Activated B cell treated with CpG ODN at 0.5 μM for 24 hours (primary cell): ENCODE results near the gene PCBP1. TPM values are rescaled to one million over a fixed set of nuclear protein-coding genes. Genes with fewer than 3 reads are reported as not detected.
"Not testable (repeated sequence)": the region's sequence is repeated elsewhere in the genome, so short reads cannot be mapped to it uniquely, and the experiment has no call there.

Source experiments
- ATAC-seq: fragments of 200-7000 bp; cut with Tn5 transposase; one replicate; pipeline ENCODE4 v1.10.0; 2021; ENCODE audit warnings: low read depth, mild to moderate bottlenecking, moderate library complexity
- CTCF ChIA-PET: fragments of 350-600 bp; sonication (Branson Sonifier 250); formaldehyde crosslinking; loops from one replicate; lab custom pipeline; 2021; ENCODE audit warnings: antibody characterized with exemption; lab: Charles Lee
- POLR2A ChIA-PET: fragments of 350-600 bp; sonication (Branson Sonifier 250); formaldehyde crosslinking; loops from one replicate; lab custom pipeline; 2021; ENCODE audit warnings: antibody characterized with exemption; lab: Charles Lee
- DNase-seq: peaks from one replicate; pipeline ENCODE4 v3.0.0; 2022
- H3K27ac Mint-ChIP-seq: one replicate; pipeline ENCODE4 v1.8.0; 2020; ENCODE audit warnings: mixed read lengths
- H3K27me3 Mint-ChIP-seq: one replicate; pipeline ENCODE4 v1.8.0; 2021; ENCODE audit warnings: mixed read lengths
- H3K36me3 Mint-ChIP-seq: one replicate; pipeline ENCODE4 v1.8.0; 2021; ENCODE audit warnings: low read depth, mixed read lengths
- H3K4me1 Mint-ChIP-seq: one replicate; pipeline ENCODE4 v1.8.0; 2021; ENCODE audit warnings: mixed read lengths
- H3K4me3 Mint-ChIP-seq: one replicate; pipeline ENCODE4 v1.8.0; 2020; ENCODE audit warnings: mild to moderate bottlenecking, mixed read lengths
- H3K9me3 Mint-ChIP-seq: one replicate; pipeline ENCODE4 v1.8.0; 2020; ENCODE audit warnings: mixed read lengths
- CTCF ChIP-seq: fragments of 200-600 bp; IDR thresholded peaks from one replicate; pipeline ENCODE4 v1.8.0; 2022; ENCODE audit warnings: antibody characterized with exemption, mild to moderate bottlenecking
- intact Hi-C: fragments of 100-400 bp; cut with micrococcal nuclease; formaldehyde crosslinking; loops from one replicate; pipeline ENCODE4 v1.15.1; 2024
- total RNA-seq: library from RNA; stranded (reverse); gene quantifications from 2 replicates; pipeline ENCODE4 v1.2.3, GENCODE V29; 2022

PCBP1 gene
- total RNA-seq, 1 donor from 2014 or later: 370 TPM

GRCh38 chr2:70103531-70104061 lies 16.3 kb downstream of the PCBP1 start:
- intact Hi-C loops: loop anchor here (1.0 kb wide), 3 partner anchors 8 to 39 kb away; no protein-coding TSS in a partner anchor
- ATAC-seq (peak; percentile 12), DNase-seq (no peak)
- H3K27me3 Mint-ChIP-seq: no peaks in the 10 kb centered on the region
- ChIA-PET POLR2A (interaction anchor here (0.5 to 9.0 kb wide), 11 partner anchors 13 to 189 kb away, joined by 3 to 336 read pairs (median 27); partner anchors contain the start of genes C2orf42, MXD1 and PCBP1), CTCF (interaction anchor here (1.5 to 2.1 kb wide), 6 partner anchors 8 to 190 kb away, joined by 4 to 9 read pairs (median 6); partner anchors contain the start of gene MXD1)
- no peaks in the 10 kb centered on the region for H3K36me3 Mint-ChIP-seq
- H3K4me1 Mint-ChIP-seq: peaks cover 50% of the 10 kb centered on the region
- H3K4me3 Mint-ChIP-seq: peak overlapping the region; percentile 80
- peak overlapping the region; percentile 94 for H3K27ac Mint-ChIP-seq
- H3K9me3 Mint-ChIP-seq: no peaks in the 10 kb centered on the region
- TF ChIP-seq CTCF: no peak

GRCh38 chr2:70104231-70105111 lies 17.2 kb downstream of the PCBP1 start:
- Mint-ChIP-seq H3K36me3 (no peaks in the 10 kb centered on the region), H3K4me1 (peaks cover 55% of the 10 kb centered on the region), H3K9me3 (no peaks in the 10 kb centered on the region), H3K27me3 (no peaks in the 10 kb centered on the region), H3K4me3 (peak overlapping the region; percentile 80), H3K27ac (peak overlapping the region; percentile 94)
- no peak for TF ChIP-seq CTCF
- intact Hi-C loops: loop anchor here (1.0 kb wide), 1 partner anchor 9 kb away; no protein-coding TSS in a partner anchor
- ATAC-seq (no peak), DNase-seq (no peak)
- POLR2A ChIA-PET: interaction anchor here (1.0 to 9.0 kb wide), 10 partner anchors 12 to 190 kb away, joined by 6 to 336 read pairs (median 34); partner anchors contain the start of genes C2orf42, MXD1 and PCBP1
- CTCF ChIA-PET: interaction anchor here (0.8 to 2.1 kb wide), 8 partner anchors 9 to 191 kb away, joined by 3 to 9 read pairs (median 4); partner anchors contain the start of gene MXD1

GRCh38 chr2:70106138-70106537 lies 18.9 kb downstream of the PCBP1 start:
- H3K27ac Mint-ChIP-seq, H3K4me3 Mint-ChIP-seq, intact Hi-C loops, H3K36me3 Mint-ChIP-seq, H3K27me3 Mint-ChIP-seq, H3K9me3 Mint-ChIP-seq, DNase-seq, ATAC-seq: not testable (repeated sequence)
- CTCF ChIA-PET: interaction anchor here (1.4 kb wide), 1 partner anchor 12 kb away, joined by 3 read pairs; no protein-coding TSS in a partner anchor
- POLR2A ChIA-PET: interaction anchor here (5.7 to 9.0 kb wide), 4 partner anchors 15 to 28 kb away, joined by 82 to 336 read pairs (median 116); partner anchors contain the start of gene PCBP1
- H3K4me1 Mint-ChIP-seq: peaks cover 63% of the 10 kb centered on the region

- POLR2A ChIA-PET: interaction anchor here (0.7 to 9.0 kb wide), 4 partner anchors 11 to 195 kb away, joined by 5 to 336 read pairs (median 92); partner anchors contain the start of genes MXD1 and PCBP1
- H3K9me3 Mint-ChIP-seq, DNase-seq, H3K4me3 Mint-ChIP-seq, H3K36me3 Mint-ChIP-seq, ATAC-seq, H3K27me3 Mint-ChIP-seq, intact Hi-C loops, H3K27ac Mint-ChIP-seq: not testable (repeated sequence)
- CTCF ChIA-PET: interaction anchor here (0.9 kb wide), 1 partner anchor 14 kb away, joined by 4 read pairs; no protein-coding TSS in a partner anchor
- H3K4me1 Mint-ChIP-seq: peaks cover 42% of the 10 kb centered on the region
Observed at GRCh38 chr2:70110397-70110796, 23.1 kb downstream of the PCBP1 start.

GRCh38 chr2:70111752-70112591 lies 24.7 kb downstream of the PCBP1 start:
- Mint-ChIP-seq H3K4me1 (peaks cover 54% of the 10 kb centered on the region), H3K27me3 (no peaks in the 10 kb centered on the region), H3K36me3 (no peaks in the 10 kb centered on the region), H3K27ac (no peak overlapping the region), H3K9me3 (no peaks in the 10 kb centered on the region), H3K4me3 (no peak overlapping the region)
- no peak for DNase-seq
- ChIA-PET CTCF (no interaction called here), POLR2A (interaction anchor here (5.7 to 9.0 kb wide), 3 partner anchors 9 to 23 kb away, joined by 82 to 336 read pairs (median 103); partner anchors contain the start of gene PCBP1)
- ATAC-seq: no peak
- intact Hi-C loops: no loop called here
- no peak for TF ChIP-seq CTCF
